NB4 (cell line): ENCODE measurements around the gene CCDC74A.
"Not testable (repeated sequence)": the region's sequence is repeated elsewhere in the genome, so short reads cannot be mapped to it uniquely, and the experiment has no call there.

Experiments used
- CTCF ChIP-seq: IDR thresholded peaks from one replicate; pipeline ENCODE4 v1.5.1; 2012; ENCODE audit warnings: low read depth, low read length
- MYC ChIP-seq: IDR thresholded peaks from 2 replicates; pipeline ENCODE4 v1.6.1; 2011; ENCODE audit warnings: low read depth, low read length

GRCh38 chr2:131538856-131539255, 11.2 kb downstream of the CCDC74A start:
- TF ChIP-seq CTCF, MYC: not testable (repeated sequence)
